GM12872 (cell line): ENCODE measurements around the gene NTRK2.

ENCODE experiments used
- CTCF ChIP-seq: IDR thresholded peaks from 3 replicates; pipeline ENCODE4 v1.5.1; 2011; ENCODE audit warnings: low read depth, mild to moderate bottlenecking, low read length, moderate library complexity; ENCODE audit not compliant: insufficient read depth

Gene NTRK2

DNA sequence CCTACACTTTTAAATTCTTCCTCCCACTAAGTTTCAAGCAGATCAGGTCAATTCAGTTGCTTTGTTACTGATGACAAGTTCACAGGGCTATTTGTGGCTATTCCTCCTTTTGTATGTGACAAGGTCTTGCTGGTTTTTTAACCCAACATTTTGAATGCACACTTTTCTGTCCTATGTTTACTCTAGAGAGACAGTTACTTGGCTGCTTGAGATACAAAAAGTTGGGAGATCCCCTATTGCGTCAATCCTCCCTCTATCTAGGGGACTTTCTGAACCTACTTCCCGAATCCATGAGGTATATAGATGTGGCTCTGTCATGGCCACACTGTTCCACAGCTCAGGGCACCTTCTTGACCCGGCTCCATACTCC lies 386.7 kb downstream of the NTRK2 start:
- TF ChIP-seq CTCF: no peak

DNA sequence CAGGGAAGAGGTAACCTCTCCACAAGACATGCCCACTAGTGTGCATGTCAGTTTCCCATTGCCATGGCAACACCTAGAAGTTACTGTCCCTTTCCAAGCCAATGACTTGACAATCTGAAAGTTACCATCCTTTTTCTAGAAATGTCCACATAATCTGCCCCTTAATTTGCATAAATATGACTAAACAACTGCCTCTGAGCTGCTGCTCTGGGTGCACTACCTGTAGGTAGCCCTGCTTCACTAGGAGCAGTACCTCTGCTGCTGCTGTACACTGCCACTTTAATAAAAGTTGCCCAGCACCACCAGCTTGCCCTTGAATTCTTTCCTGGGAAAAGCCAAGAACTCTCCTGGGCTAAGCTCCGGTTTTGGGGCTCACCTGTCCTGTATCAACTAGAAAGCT lies 392.4 kb downstream of the NTRK2 start:
- TF ChIP-seq CTCF: no peak

DNA sequence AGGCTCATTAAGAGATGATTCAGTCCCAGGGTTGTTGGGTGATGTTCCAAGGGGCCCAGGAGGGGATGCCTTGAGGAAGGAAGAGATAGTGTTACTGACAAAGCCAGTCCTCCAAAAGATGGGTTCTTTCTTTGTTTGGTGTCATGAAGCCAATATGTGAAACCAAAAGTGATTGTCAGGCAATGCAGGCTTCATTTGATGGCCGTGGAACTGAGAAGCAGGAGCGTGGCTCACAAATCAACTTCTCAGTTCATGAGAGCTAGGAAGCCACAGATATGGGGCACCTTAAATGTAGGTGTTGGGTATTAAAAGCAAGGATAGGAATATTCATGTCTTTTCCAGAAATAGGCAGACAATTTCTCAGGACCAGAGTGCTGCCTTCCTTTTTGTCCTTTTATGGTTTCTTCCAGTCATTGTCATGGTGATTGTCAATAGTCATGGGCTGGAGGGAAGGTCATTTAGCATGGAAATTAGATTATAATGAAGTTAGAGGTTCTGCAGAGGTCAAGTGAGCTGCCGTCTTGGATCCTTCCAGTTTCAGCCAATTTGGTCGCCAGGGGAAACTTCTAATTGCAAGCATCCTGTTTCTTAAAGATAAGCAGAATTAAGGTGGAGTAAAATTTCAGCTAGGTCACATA lies 393.0 kb downstream of the NTRK2 start:
- no peak for TF ChIP-seq CTCF

GRCh38 chr9:85064811-85065371 lies 395.4 kb downstream of the NTRK2 start:
- TF ChIP-seq CTCF: no peak

GRCh38 chr9:85067792-85068191 lies 398.3 kb downstream of the NTRK2 start:
- no peak for TF ChIP-seq CTCF

- 0 out of 3 replicates have a peak, but pooled peaks have one; percentile 26 for TF ChIP-seq CTCF
Measured at GRCh38 chr9:85069421-85069820, 399.9 kb downstream of the NTRK2 start.
